H1 (cell line): ENCODE measurements around the gene MIGA1. TPM values are rescaled to one million over a fixed set of nuclear protein-coding genes. Genes with fewer than 3 reads are reported as not detected.

Experiments used
- CTCF ChIA-PET: fragments of 300-600 bp; sonication (Branson Sonifier 250); formaldehyde crosslinking; loops from one replicate; lab custom pipeline; 2021; ENCODE audit not compliant: partially characterized antibody; lab: Charles Lee
- POLR2A ChIA-PET: fragments of 300-600 bp; sonication (Branson Sonifier 250); formaldehyde crosslinking; loops from one replicate; lab custom pipeline; 2021; ENCODE audit warnings: inconsistent platforms; ENCODE audit not compliant: partially characterized antibody; lab: Charles Lee
- DNase-seq, 2 experiments: peaks; one replicate each; pipeline versions ENCODE4 v3.0.0 to v3.0.0-alpha.2; 2010 to 2022; ENCODE audit warnings: low spot score in 2 of 2, low read depth in 1 of 2, mixed read lengths in 1 of 2
- FAIRE-seq: peaks from 2 replicates; lab custom pipeline; 2011; peaks lifted over from hg19 to GRCh38; lab: Jason Lieb, UNC
- H2AFZ ChIP-seq: 2 replicates; pipeline ENCODE4 v1.8.1; 2012; ENCODE audit warnings: low read length, inconsistent platforms
- H2AK5ac ChIP-seq: 2 replicates; pipeline ENCODE4 v1.6.1; 2013; ENCODE audit warnings: low read depth, low read length
- H2BK120ac ChIP-seq: replicated peaks from 2 replicates; pipeline ENCODE3; 2013; ENCODE audit warnings: low read depth, low read length, inconsistent platforms
- H2BK12ac ChIP-seq: 2 replicates; pipeline ENCODE4 v1.6.1; 2013; ENCODE audit warnings: low read depth, low read length
- H2BK15ac ChIP-seq: 2 replicates; pipeline ENCODE4 v1.6.1; 2013; ENCODE audit warnings: low read length
- H2BK20ac ChIP-seq: 2 replicates; pipeline ENCODE4 v1.6.1; 2013; ENCODE audit warnings: low read length
- H2BK5ac ChIP-seq: 2 replicates; pipeline ENCODE4 v1.6.1; 2013; ENCODE audit warnings: low read depth, low read length
- H3K14ac ChIP-seq: 2 replicates; pipeline ENCODE4 v1.6.1; 2013; ENCODE audit warnings: inconsistent platforms; ENCODE audit not compliant: insufficient read length
- H3K18ac ChIP-seq: 2 replicates; pipeline ENCODE4 v1.6.1; 2013; ENCODE audit warnings: low read length; ENCODE audit errors: extremely low read depth
- H3K23ac ChIP-seq: 2 replicates; pipeline ENCODE4 v1.6.1; 2013; ENCODE audit warnings: inconsistent platforms; ENCODE audit not compliant: insufficient read length
- H3K23me2 ChIP-seq: 2 replicates; pipeline ENCODE4 v1.6.1; 2013; ENCODE audit warnings: low read depth, low read length
- H3K27ac ChIP-seq: 2 replicates; pipeline ENCODE4 v1.6.1; 2011; ENCODE audit warnings: low read depth, low read length, inconsistent platforms
- H3K27me3 ChIP-seq, 4 experiments: replicated peaks in 1 of 4; 1 replicate in 1 of 4; 2 replicates in 3 of 4; pipeline versions ENCODE4 v1.6.1 to v1.8.1; 2011 to 2013; ENCODE audit warnings: low read length in 3 of 4, mild to moderate bottlenecking in 3 of 4, inconsistent platforms in 2 of 4, mixed read lengths in 2 of 4, moderate library complexity in 1 of 4; ENCODE audit not compliant: control insufficient read depth in 3 of 4, insufficient read depth in 3 of 4; ENCODE audit errors: extremely low read depth in 1 of 4
- H3K36me3 ChIP-seq, 4 experiments: 2 replicates each; pipeline versions ENCODE4 v1.6.1 to v1.8.1; 2011 to 2013; ENCODE audit warnings: mild to moderate bottlenecking in 4 of 4, low read length in 3 of 4, moderate library complexity in 2 of 4, control low read depth in 1 of 4, inconsistent platforms in 1 of 4; ENCODE audit not compliant: insufficient read depth in 4 of 4, control insufficient read depth in 2 of 4
- H3K4ac ChIP-seq: replicated peaks from 2 replicates; pipeline ENCODE3; 2013; ENCODE audit warnings: low read length, low read depth, mixed read lengths, inconsistent platforms; ENCODE audit not compliant: insufficient read length
- H3K4me1 ChIP-seq, 4 experiments: replicated peaks in 1 of 4; 1 replicate in 1 of 4; 2 replicates in 3 of 4; pipeline versions ENCODE4 v1.6.1 to v1.8.1; 2011 to 2013; ENCODE audit warnings: low read length in 3 of 4, inconsistent platforms in 2 of 4, mixed read lengths in 1 of 4; ENCODE audit not compliant: insufficient read depth in 4 of 4, control insufficient read depth in 3 of 4
- H3K4me2 ChIP-seq, 2 experiments: 2 replicates each; pipeline versions ENCODE4 v1.6.1 to v1.8.1; 2011 to 2013; ENCODE audit warnings: low read depth in 2 of 2, low read length in 2 of 2, control low read depth in 1 of 2, inconsistent platforms in 1 of 2, mild to moderate bottlenecking in 1 of 2; ENCODE audit not compliant: insufficient read depth in 1 of 2
- H3K4me3 ChIP-seq, 4 experiments: fragments of 200-600, 300-600 bp in 1 of 4; sonication (generic), shearing (Covaris generic), sonication (Bioruptor Twin) in 1 of 4; 2 replicates each; pipeline versions ENCODE4 v1.5.1 to v1.8.1; 2011 to 2016; ENCODE audit warnings: low read length in 4 of 4, low read depth in 3 of 4, control low read depth in 2 of 4, inconsistent platforms in 2 of 4, mild to moderate bottlenecking in 2 of 4, mixed read lengths in 1 of 4, moderate library complexity in 1 of 4; ENCODE audit not compliant: insufficient read depth in 2 of 4; ENCODE audit errors: extremely low read depth in 1 of 4
- H3K56ac ChIP-seq: replicated peaks from 2 replicates; pipeline ENCODE3; 2013; ENCODE audit warnings: low read depth, mild to moderate bottlenecking, mixed read lengths, low read length, inconsistent platforms; ENCODE audit not compliant: insufficient read length
- H3K79me1 ChIP-seq: 2 replicates; pipeline ENCODE4 v1.6.1; 2013; ENCODE audit warnings: low read depth, low read length, control low read depth
- H3K79me2 ChIP-seq, 2 experiments: 2 replicates each; pipeline versions ENCODE4 v1.6.1 to v1.8.1; 2012 to 2013; ENCODE audit warnings: low read length in 2 of 2, mild to moderate bottlenecking in 2 of 2, inconsistent platforms in 1 of 2; ENCODE audit not compliant: insufficient read depth in 2 of 2, control insufficient read depth in 1 of 2
- H3K9ac ChIP-seq, 4 experiments: replicated peaks in 1 of 4; 1 replicate in 1 of 4; 2 replicates in 3 of 4; pipeline versions ENCODE4 v1.6.1 to v1.8.1; 2011 to 2013; ENCODE audit warnings: low read depth in 3 of 4, low read length in 3 of 4, control low read depth in 2 of 4, mild to moderate bottlenecking in 2 of 4, moderate library complexity in 2 of 4, inconsistent platforms in 1 of 4; ENCODE audit errors: extremely low read depth in 1 of 4
- H3K9me3 ChIP-seq, 2 experiments: 2 replicates each; pipeline versions ENCODE4 v1.6.1 to v1.8.1; 2012 to 2013; ENCODE audit warnings: mild to moderate bottlenecking in 2 of 2, moderate library complexity in 2 of 2, control low read depth in 1 of 2, inconsistent platforms in 1 of 2, low read depth in 1 of 2, low read length in 1 of 2, mixed read lengths in 1 of 2; ENCODE audit not compliant: insufficient read depth in 2 of 2
- H4K20me1 ChIP-seq, 2 experiments: replicated peaks in 1 of 2; 2 replicates each; pipeline versions ENCODE3 to v1.8.1; 2011 to 2013; ENCODE audit warnings: inconsistent platforms in 2 of 2, low read length in 2 of 2, mild to moderate bottlenecking in 1 of 2; ENCODE audit not compliant: insufficient read depth in 2 of 2, control insufficient read depth in 1 of 2
- H4K5ac ChIP-seq: 2 replicates; pipeline ENCODE4 v1.6.1; 2013; ENCODE audit warnings: low read length, low read depth, mixed read lengths, inconsistent platforms; ENCODE audit not compliant: insufficient read length
- H4K8ac ChIP-seq: 2 replicates; pipeline ENCODE4 v1.8.0; 2013; ENCODE audit warnings: mild to moderate bottlenecking, moderate library complexity, low read length, inconsistent platforms; ENCODE audit not compliant: insufficient read depth; ENCODE audit errors: extremely low read depth
- H4K91ac ChIP-seq: replicated peaks from 2 replicates; pipeline ENCODE3; 2013; ENCODE audit warnings: low read length, mixed read lengths, inconsistent platforms; ENCODE audit not compliant: insufficient read length
- CHD2 ChIP-seq: IDR thresholded peaks from 2 replicates; pipeline ENCODE4 v1.6.1; 2012; ENCODE audit warnings: low read length, improper control_type of control experiment
- EZH2 ChIP-seq: fragments of 200-600 bp; sonication (generic); IDR thresholded peaks from 2 replicates; pipeline ENCODE4 v1.7.1; 2012; ENCODE audit warnings: low read depth, mild to moderate bottlenecking, moderate library complexity, low read length, inconsistent platforms; ENCODE audit not compliant: severe bottlenecking
- SUZ12 ChIP-seq: fragments of 200-600 bp; sonication (generic); IDR thresholded peaks from 2 replicates; pipeline ENCODE4 v1.6.1; 2012; ENCODE audit warnings: mild to moderate bottlenecking, inconsistent platforms, low read length, moderate library complexity, mixed read lengths
- WGBS, 2 experiments: shearing (Covaris generic) in 1 of 2; methylation state at CpG; one replicate each; pipeline versions ENCODE4 v1.1.6 to v1.1.7; 2013 to 2015; ENCODE audit warnings: low lambda C conversion rate in 2 of 2, mixed read lengths in 2 of 2, inconsistent platforms in 1 of 2, low coverage in 1 of 2, missing lambda C conversion rate in 1 of 2; ENCODE audit not compliant: insufficient replicate concordance in 2 of 2, insufficient coverage in 1 of 2, insufficient read length in 1 of 2; ENCODE audit errors: extremely low coverage in 1 of 2, missing lambda C conversion rate in 1 of 2; 5-methylcytosine and 5-hydroxymethylcytosine counted together
- polyA plus RNA-seq, 7 experiments: library from polyadenylated mRNA; depleted of rRNA in 3 of 7; stranded (reverse) in 5 of 7; unstranded in 2 of 7; fragments of >200 nt in 5 of 7; fragments of 200-250 nt in 2 of 7; gene quantifications; 1 replicate in 5 of 7; 2 replicates in 1 of 7; 4 replicates in 1 of 7; pipeline versions ENCODE4 v1.2.1 to v1.2.3, GENCODE V29; 2011 to 2013; ENCODE audit warnings: missing spikeins in 2 of 7, mixed read lengths in 2 of 7
- total RNA-seq: library from RNA; stranded (reverse); fragmentation: NEBNext Ultra II Directional; extraction: Animal tissue kit (Norgen Biotek cat#: 25700); gene quantifications from 2 replicates; pipeline ENCODE4 v1.2.1, GENCODE V29; 2021

The MIGA1 gene
- total and polyA plus RNA-seq, 2 of the 8 experiments (the other 6 are each of a cell fraction or from before 2014, with no cell fraction given) = 0.95 to 7.0 TPM

DNA sequence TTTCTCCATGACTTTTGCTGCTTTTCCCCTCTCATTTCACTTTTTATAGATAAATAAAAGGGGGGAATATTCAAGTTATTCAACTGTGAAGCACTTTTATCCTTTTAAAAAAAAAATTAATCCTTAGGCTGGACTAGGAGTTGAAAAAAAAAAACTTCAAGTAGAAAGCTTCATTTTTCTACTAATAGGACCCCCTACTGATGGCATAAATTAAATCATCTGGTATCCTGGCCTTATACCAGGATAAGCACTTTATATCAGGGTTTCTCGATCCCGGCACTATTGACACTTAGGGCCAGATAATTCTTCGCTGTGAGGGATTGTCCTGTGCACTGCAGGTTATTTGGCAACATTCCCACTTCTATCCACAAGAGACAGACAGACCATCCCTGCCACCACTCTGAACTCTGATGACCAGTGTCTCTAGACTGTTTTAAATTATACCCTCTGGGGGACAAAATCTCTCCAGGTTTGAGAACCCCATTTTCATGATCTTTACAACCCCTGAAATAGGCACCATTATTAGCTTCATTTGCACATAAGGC, 37.4 kb upstream of the MIGA1 start:
- TF ChIP-seq CHD2 = no peak
- no peak for TF ChIP-seq SUZ12
- no peak for TF ChIP-seq EZH2
- Histone ChIP-seq H3K4me2 (no peak overlapping the region), H4K5ac (no peak overlapping the region), H2AK5ac (no peak overlapping the region), H3K14ac (no peak overlapping the region), H3K9ac (no peak overlapping the region), H3K79me2 (peaks cover 0 to 22% of the 10 kb centered on the region in 2 experiments; a peak in 2 of 4 replicates), H3K4me3 (no peak overlapping the region), H2BK12ac (no peak overlapping the region), H2BK20ac (no peak overlapping the region), H3K27me3 (no peaks in the 10 kb centered on the region), H2BK120ac (no peak overlapping the region), H2AFZ (no peak overlapping the region), H3K27ac (no peak overlapping the region), H3K9me3 (no peaks in the 10 kb centered on the region), H4K8ac (no peak overlapping the region), H3K36me3 (peaks cover 0 to 5% (median 0%) of the 10 kb centered on the region in 4 experiments; a peak in 2 of 8 replicates), H3K23me2 (no peaks in the 10 kb centered on the region), H3K18ac (no peak overlapping the region), H3K23ac (no peak overlapping the region), H3K4me1 (no peaks in the 10 kb centered on the region), H3K4ac (no peak overlapping the region), H4K91ac (no peak overlapping the region), H2BK15ac (no peak overlapping the region), H3K56ac (no peak overlapping the region), H2BK5ac (no peak overlapping the region), H4K20me1 (peaks cover 0 to 2% of the 10 kb centered on the region in 2 experiments), H3K79me1 (no peaks in the 10 kb centered on the region; the same call in 1 of the 2 replicates)
- FAIRE-seq = no peak
- CTCF ChIA-PET = interaction anchor here (0.8 to 1.4 kb wide), 3 partner anchors 9 to 21 kb away, joined by 3 to 4 read pairs (median 3); no protein-coding TSS in a partner anchor
- 93% methylated on average over 3 of the region's 3 CpGs; no CpG with 5 or more reads in 1 of the 2 experiments for WGBS, 2 experiments
- POLR2A ChIA-PET = no interaction called here
- DNase-seq = no peak
